ENCODE results near the gene OR4E1. TPM values are rescaled to one million over a fixed set of nuclear protein-coding genes. Genes with fewer than 3 reads are reported as not detected.

OR4E1 gene
- total and polyA plus RNA-seq, 2 experiments from 2014 or later = 0.03 TPM; not detected in 1

GRCh38 chr14:21653331-21653885 lies 20.2 kb downstream of the OR4E1 start, which contains the start of gene OR4E2:
OR4E2 (plus strand) TSS chr14:21653835; CDS start chr14:21665083, 11,248 bp downstream.
- no peaks in the 10 kb centered on the region for H3K9me2 ChIP-seq (replicated peaks; ENCODE audit: insufficient read depth)
- no peaks in the 10 kb centered on the region for H3K36me3 ChIP-seq (replicated peaks; ENCODE audit: insufficient read depth, low read depth)
- H2AFZ ChIP-seq = no peak within 1 kb of the TSS
- H3K4me3 ChIP-seq = no peak within 1 kb of the TSS
- no peaks in the 10 kb centered on the region for H3K9me3 ChIP-seq (ENCODE audit: low read depth)
- no peaks in the 10 kb centered on the region for H3K27me3 ChIP-seq
- H4K20me1 ChIP-seq (ENCODE audit: insufficient read depth, poor library complexity, severe bottlenecking) = no peaks in the 10 kb centered on the region
- no peak for DNase-seq (ENCODE audit: low spot score)
- no peaks in the 10 kb centered on the region for H3K4me1 ChIP-seq (ENCODE audit: insufficient read depth)
- no peak for TF ChIP-seq EZH2 (IDR thresholded peaks at IDR 0.05; ENCODE audit: borderline replicate concordance)
- no peak for TF ChIP-seq CTCF (IDR thresholded peaks at IDR 0.05; ENCODE audit: poor library complexity)
- no peak for TF ChIP-seq EZH2phosphoT487 (IDR thresholded peaks at IDR 0.05; ENCODE audit: low read depth, severe bottlenecking, unreplicated experiment)
- H3K27ac ChIP-seq = no peak within 1 kb of the TSS
- H3K4me2 ChIP-seq = no peak within 1 kb of the TSS
- H3K79me2 ChIP-seq = no peaks in the 10 kb centered on the region
- WGBS (ENCODE audit: low lambda C conversion rate, missing lambda C conversion rate) = 88% methylated on average over 2 of the region's 2 CpGs

GRCh38 chr14:21652209-21652808 lies 21.3 kb downstream of the OR4E1 start:
- no peaks in the 10 kb centered on the region for H4K20me1 ChIP-seq (ENCODE audit: insufficient read depth, poor library complexity, severe bottlenecking)
- no peak for DNase-seq (ENCODE audit: low spot score)
- WGBS (ENCODE audit: low lambda C conversion rate, missing lambda C conversion rate) = 67% methylated on average over 1 of the region's 1 CpG
- no peaks in the 10 kb centered on the region for H3K9me2 ChIP-seq (replicated peaks; ENCODE audit: insufficient read depth)
- H3K4me1 ChIP-seq (ENCODE audit: insufficient read depth) = no peaks in the 10 kb centered on the region
- H3K36me3 ChIP-seq (replicated peaks; ENCODE audit: insufficient read depth, low read depth) = no peaks in the 10 kb centered on the region
- no peak overlapping the region for H2AFZ ChIP-seq
- H3K9me3 ChIP-seq (ENCODE audit: low read depth) = no peaks in the 10 kb centered on the region
- no peak overlapping the region for H3K4me2 ChIP-seq
- H3K27me3 ChIP-seq = no peaks in the 10 kb centered on the region
- H3K4me3 ChIP-seq = no peak overlapping the region
- no peaks in the 10 kb centered on the region for H3K79me2 ChIP-seq
- H3K27ac ChIP-seq = no peak overlapping the region
- no peak for TF ChIP-seq CTCF (IDR thresholded peaks at IDR 0.05; ENCODE audit: poor library complexity)

- no peak for DNase-seq (ENCODE audit: low spot score)
- no peak overlapping the region for H3K4me2 ChIP-seq
- no peaks in the 10 kb centered on the region for H3K9me2 ChIP-seq (replicated peaks; ENCODE audit: insufficient read depth)
- H3K4me1 ChIP-seq (ENCODE audit: insufficient read depth) = no peaks in the 10 kb centered on the region
- H2AFZ ChIP-seq = no peak overlapping the region
- TF ChIP-seq EZH2 (IDR thresholded peaks at IDR 0.05; ENCODE audit: borderline replicate concordance) = no peak
- no peak for TF ChIP-seq EZH2phosphoT487 (IDR thresholded peaks at IDR 0.05; ENCODE audit: low read depth, severe bottlenecking, unreplicated experiment)
- no peak for TF ChIP-seq CTCF (IDR thresholded peaks at IDR 0.05; ENCODE audit: poor library complexity)
- no peaks in the 10 kb centered on the region for H3K27me3 ChIP-seq
- no peaks in the 10 kb centered on the region for H3K79me2 ChIP-seq
- no peak overlapping the region for H3K4me3 ChIP-seq
- no peaks in the 10 kb centered on the region for H4K20me1 ChIP-seq (ENCODE audit: insufficient read depth, poor library complexity, severe bottlenecking)
- H3K36me3 ChIP-seq (replicated peaks; ENCODE audit: insufficient read depth, low read depth) = no peaks in the 10 kb centered on the region
- no peaks in the 10 kb centered on the region for H3K9me3 ChIP-seq (ENCODE audit: low read depth)
- H3K27ac ChIP-seq = no peak overlapping the region
Measured at GRCh38 chr14:21647380-21647779, 26.2 kb downstream of the OR4E1 start.
